GF-D8 (cell line): Measurements from ENCODE around the gene CALML4.
"Not testable (repeated sequence)": the region's sequence is repeated elsewhere in the genome, so short reads cannot be mapped to it uniquely, and the experiment has no call there.

Source experiments
- DNase-seq: peaks from one replicate; lab custom pipeline; 2025; lab: John Stamatoyannopoulos, UW

The CALML4 gene

DNA sequence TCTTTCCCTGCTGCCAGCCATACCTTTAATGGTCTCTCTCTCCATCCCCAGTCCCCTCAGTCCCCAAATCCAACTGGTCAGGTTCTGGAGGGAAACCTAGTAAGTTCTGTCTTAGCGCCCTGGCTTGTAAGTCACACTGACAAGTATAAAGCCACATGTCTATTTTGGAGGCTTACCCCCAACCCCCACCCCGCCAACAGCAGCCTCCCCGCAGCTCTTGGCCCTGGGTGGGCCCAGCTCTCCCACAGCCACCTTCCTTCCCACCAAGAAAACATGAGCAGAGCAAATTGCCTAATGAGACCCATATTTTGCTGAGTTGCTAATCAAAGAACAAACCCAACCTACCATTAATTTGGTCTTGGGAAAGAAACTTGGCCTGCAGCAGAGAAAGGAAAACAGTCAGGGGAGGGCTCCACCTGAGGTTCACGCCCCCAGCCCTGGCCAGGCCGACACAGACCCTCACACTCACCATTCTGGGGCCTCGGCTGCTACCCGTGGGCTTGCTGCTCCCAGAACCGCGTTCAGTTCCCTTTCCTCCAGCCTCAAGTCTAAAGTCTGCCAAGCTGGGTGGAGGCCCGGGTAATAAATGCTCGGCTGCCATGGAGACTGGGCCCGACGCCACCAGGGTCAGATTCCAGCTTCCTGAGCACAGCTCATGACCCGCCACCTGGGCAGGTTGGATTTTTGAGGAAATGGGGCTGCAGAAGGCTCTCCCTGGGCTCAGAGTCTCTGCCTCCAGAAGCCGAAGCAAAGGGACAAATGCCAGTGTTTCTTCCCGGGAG lies at the start of gene CALML4:
TSS of gene CALML4 (minus strand) at position 557 of the 782 bp plus-strand sequence. CDS start at position 472, 85 bp downstream.
- DNase-seq, result peak; percentile 30

DNA sequence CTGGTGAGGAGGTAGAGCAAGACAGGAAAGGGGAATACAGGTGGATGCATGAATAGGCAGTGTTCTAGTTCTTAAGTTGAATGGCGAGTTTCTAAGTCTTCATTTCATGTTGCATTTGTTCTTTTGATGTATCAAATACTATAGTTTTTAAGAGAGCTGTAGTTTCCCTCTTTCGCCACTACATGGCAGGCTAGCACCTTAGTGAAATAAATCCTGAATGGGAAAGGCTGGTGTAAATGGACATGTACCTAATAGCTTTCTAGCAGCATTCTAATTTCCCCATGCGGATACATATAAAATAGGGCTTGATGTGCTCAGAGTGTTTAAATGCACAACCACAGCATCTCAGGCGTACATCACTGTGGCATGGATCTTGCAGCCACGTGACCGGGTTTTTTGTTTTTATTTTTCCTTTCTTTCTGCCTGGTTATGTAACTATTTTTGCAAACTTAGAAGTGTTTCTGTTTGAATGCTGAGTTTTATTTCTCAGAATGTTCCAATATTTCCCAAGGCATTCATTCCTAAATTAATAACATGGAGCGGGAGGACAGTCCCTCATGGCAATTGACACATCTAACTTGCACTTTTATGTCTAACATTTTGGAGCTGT lies 47.9 kb upstream of the CALML4 start:
- peak; percentile 55 for DNase-seq

GRCh38 chr15:68249058-68249713 lies 44.1 kb upstream of the CALML4 start:
- peak; percentile 25 for DNase-seq

- DNase-seq, result no peak
These were observed 39.1 kb upstream of the CALML4 start for GRCh38 chr15:68244235-68244634.

DNA sequence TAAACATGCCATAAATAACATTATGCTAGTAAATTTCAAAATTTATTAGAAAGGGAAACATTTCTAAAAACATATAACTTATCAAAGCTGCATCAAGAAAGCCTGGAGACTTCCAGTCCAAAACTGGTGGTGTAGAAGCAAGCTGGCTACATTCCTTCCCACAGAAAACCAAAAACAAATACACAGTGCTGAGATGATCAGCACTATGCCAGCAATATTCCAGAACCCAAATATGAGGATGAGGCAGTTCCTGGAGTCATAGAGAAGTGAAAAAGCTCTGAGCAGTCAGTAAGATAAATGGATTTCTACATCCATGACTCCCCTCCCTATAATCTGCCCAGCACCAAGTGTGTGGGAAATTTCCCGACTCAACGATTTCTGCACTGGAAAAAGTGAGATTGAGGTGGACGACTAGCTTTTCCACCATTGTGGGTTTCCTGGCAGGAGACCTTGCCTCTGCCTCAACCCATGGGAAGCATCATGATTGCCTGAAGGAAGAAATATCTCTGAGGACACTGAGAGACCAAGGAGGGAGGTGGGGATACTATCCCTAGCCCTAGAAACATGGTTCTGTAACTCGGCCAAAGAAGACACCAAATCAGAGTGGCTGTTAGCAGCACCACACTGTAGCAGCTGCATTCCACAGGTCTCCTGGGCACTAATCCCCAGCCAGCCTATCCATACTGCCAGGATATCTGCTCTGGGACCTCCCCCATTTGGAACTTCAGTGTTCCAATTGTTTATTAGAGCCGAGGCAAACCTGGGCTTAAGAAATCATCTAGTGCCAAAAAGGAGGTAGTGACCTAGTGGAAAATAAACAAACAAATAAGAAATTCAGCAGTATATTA lies 36.2 kb upstream of the CALML4 start:
- DNase-seq, result no peak

DNA sequence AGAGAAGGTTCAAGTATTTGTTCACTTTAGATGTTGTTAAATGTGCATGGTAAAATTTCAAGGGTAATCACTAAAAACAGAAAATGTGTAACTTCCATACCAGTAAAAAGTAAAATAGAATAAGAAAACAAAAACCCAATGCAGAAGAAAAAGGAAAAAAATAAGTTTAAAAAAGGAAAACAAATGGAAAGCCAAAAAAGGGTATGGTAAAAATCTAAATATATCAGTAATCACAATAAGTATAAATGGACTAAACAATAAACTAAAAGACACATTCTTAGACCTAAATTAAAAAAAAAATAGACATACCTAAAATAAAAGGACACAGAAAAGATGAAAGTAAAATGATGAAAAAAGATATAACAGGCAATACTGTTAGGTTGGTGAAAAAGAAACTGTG lies 33.9 kb upstream of the CALML4 start:
- no peak for DNase-seq

DNA sequence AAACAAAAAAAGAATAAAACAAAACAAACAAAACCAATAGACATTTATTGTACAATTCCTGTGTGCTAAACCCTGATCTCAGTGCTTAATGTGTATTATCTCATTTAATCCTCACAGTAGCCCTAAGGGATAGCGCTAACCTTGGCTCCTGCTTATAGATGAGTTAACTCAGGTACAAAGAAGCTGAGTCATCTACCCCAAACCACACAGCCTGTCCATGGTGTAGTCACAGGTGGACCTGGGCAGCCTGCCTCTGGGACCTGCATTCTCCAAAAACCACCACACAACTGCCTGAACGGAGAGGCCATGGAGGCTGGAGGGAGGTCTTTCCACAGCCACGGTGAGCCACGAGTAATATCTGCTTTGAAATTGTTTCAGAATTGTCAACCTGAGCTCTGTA lies 29.9 kb upstream of the CALML4 start:
- DNase-seq, result no peak

- not testable (repeated sequence) for DNase-seq
These were observed 29.4 kb upstream of the CALML4 start for GRCh38 chr15:68234520-68234919.

- DNase-seq, result no peak
These were observed 28.9 kb upstream of the CALML4 start for GRCh38 chr15:68234060-68234459.

DNA sequence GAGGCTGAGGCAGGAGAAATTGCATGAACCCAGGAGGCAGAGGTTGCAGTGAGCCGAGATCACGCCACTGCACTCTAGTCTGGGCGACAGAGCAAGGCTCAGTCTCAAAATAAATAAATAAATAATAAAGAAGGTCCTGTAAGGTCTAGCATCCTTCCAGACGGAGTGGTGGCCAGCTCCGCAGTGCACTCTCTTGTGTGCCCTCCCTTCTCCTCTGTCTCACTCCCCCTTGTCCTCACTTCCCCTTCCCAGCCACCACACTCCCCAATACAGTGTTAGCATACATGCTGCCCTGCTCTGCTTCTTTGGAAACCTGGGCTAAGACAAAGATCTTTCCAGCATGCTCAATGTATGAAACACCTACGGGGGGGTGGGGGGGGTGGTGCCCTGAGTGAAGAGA lies 27.8 kb upstream of the CALML4 start:
- peak; percentile 71 for DNase-seq

DNA sequence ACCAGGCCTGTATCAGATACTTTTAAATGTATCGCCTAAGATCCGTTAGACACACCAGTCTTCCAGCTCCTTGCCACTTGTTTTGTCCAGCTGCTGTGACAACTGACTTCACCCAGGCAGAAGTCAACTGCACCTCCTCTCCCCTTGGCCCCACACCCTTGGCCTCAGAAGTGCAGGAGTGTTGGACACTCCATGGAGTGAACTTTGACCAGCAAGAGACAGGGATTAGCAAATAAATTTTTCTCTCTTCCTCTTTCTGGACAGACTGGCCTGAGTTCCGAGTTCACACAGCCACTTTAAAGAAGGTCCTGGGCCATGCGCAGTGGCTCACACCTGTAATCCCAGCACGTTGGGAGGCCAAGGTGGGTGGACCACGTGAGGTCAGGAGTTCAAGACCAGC lies 27.3 kb upstream of the CALML4 start:
- DNase-seq, result peak; percentile 12

DNA sequence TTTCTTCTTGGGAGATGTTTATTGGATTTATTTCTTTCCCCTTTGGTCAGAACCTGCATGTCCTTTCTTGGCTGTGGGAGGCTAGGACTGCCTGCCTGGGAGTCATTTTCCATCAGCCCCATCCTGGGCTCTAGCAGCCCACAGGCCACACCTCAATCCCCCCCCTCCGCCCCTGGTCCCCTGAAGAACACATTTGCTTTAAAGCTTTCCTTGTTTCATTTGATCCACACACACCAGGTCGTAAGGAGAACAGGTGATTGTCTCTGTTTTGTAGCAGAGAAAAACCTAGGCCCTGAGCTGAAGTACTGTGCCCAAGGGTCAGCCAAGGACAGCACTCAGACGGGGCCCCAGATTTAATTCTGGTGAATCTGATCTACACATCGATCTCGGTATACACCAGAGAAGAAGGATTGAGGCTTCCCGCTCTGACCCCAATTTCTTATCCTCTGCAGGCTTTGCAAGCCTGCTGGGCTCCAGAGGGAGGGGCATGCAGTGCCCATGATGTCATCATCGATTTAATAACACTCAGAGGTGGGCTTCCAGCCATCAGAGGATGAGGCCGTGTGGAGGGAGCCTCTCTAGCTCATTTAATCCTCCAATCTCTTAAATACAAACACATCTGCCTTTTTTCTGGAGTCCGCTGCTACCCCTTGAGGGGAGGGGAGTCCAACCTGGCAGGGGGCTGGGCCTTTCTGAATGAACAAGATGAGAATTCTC lies 26.1 kb upstream of the CALML4 start:
- no peak for DNase-seq

- DNase-seq, result no peak
These were observed 25.3 kb upstream of the CALML4 start for GRCh38 chr15:68230157-68231100.

DNA sequence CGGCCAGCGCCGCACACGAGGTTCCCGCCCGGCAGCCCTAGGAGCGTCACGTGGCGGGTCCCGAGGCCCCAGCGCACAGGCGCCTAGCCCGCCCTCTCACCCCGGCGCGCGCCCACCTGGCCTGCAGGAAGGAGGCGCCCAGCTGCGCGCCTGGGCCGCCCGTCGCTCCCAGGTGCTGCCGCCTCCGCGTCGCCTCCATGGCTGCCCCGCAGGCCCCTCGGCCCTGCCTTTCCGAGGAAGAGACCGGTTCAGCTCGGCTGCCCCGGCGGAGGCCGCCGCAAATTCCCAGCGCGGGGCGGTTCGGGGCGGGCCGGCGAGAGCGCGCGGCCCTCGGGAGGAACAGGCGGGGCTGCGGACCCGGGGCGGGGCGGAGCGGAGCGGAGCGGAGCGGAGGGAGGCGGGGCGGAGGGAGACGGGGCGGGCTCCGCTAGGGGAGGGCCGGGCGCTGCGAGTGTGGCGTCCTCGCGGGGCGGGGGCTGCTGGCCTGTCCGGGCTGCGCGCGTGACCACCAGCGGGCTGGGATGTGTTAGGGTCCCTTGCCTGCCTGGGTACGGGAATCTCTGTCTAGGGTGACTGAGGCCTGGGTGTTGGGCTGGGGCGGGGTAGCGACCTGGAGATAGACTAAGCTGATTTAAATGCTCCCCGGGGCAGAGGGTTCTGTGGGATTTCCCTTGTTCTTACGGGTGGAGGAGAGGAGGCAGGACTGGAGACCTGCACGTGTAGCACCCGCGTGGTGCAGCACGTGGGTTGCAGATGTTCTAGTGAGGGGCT lies 24.4 kb upstream of the CALML4 start, which contains the start of gene CLN6:
TSS of gene CLN6 (minus strand) at position 343 of the 771 bp plus-strand sequence. CDS start at position 199, 144 bp downstream.
- DNase-seq, result peak; percentile 53

GRCh38 chr15:68228971-68229385 lies 23.8 kb upstream of the CALML4 start:
- no peak for DNase-seq

DNA sequence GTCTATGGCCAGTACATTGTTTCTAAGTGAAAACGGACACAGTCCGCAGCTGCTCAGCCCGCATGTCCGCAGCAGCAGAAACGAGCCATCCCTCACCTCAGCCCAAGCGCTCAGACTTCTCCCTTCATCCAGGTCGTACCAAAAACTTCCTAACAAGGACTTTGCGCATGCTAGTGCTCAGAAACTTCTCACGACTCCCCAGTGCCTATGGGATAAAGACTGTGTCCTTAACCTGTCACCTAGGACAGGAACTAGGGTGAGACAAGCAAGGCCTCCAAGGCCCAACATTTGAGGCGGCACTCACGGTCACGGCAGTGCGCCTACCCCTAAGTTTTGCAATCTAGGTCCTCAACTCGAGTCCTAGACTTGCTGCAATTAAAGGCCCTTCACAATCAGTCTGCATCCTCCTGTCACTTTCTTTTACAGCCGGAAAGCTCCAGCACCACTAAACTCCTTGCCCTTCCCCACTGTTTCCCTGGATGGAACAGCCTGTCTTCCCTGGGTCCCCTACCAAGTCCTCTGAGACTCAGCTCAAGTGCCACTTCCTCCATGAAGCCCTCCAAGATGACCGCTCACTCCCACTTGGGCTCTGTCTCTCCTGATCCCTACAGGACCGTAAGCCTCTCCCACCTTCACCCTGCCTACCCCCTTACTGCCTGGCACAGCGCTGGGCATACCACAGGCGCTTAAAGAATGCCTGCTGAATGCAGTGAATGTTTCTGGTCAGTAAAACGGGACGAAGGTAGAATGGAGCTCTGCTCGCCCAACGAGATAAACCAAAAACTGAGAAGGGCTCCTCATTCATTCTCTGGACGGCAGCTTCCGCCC lies 23.2 kb upstream of the CALML4 start:
- peak; percentile 4 for DNase-seq

GRCh38 chr15:68227643-68228142 lies 22.6 kb upstream of the CALML4 start:
- DNase-seq, result no peak

- not testable (repeated sequence) for DNase-seq
These were observed 20.3 kb upstream of the CALML4 start for GRCh38 chr15:68225442-68225841.
